Mesenchymal stem cell (in vitro differentiated cells and primary cell): ENCODE measurements around the gene GAS7.

ENCODE experiments used
- DNase-seq: peaks from one replicate; pipeline ENCODE4 v3.0.0-alpha.2; 2013
- H2AFZ ChIP-seq: one replicate; pipeline ENCODE4 v1.6.1; 2013; ENCODE audit warnings: low read depth, mild to moderate bottlenecking, control low read depth, inconsistent platforms, low read length, moderate library complexity
- H2AK5ac ChIP-seq: 2 replicates; pipeline ENCODE4 v1.6.1; 2013; ENCODE audit warnings: low read length, moderate library complexity, mild to moderate bottlenecking, inconsistent platforms; ENCODE audit not compliant: severe bottlenecking
- H2BK120ac ChIP-seq: one replicate; pipeline ENCODE4 v1.6.1; 2013; ENCODE audit warnings: low read depth, mild to moderate bottlenecking, inconsistent platforms, low read length, moderate library complexity
- H2BK12ac ChIP-seq, 2 experiments: one replicate each; pipeline ENCODE4 v1.6.1; 2013; ENCODE audit warnings: inconsistent platforms in 2 of 2, low read length in 2 of 2, mild to moderate bottlenecking in 2 of 2, moderate library complexity in 2 of 2, control low read depth in 1 of 2
- H2BK15ac ChIP-seq: one replicate; pipeline ENCODE4 v1.6.1; 2013; ENCODE audit warnings: mild to moderate bottlenecking, low read depth, inconsistent platforms; ENCODE audit not compliant: poor library complexity, severe bottlenecking
- H2BK5ac ChIP-seq: 2 replicates; pipeline ENCODE4 v1.6.1; 2013; ENCODE audit warnings: low read depth, mild to moderate bottlenecking, low read length, control low read depth, inconsistent platforms; ENCODE audit not compliant: poor library complexity, severe bottlenecking
- H3K14ac ChIP-seq, 2 experiments: one replicate each; pipeline ENCODE4 v1.6.1; 2013; ENCODE audit warnings: inconsistent platforms in 2 of 2, low read length in 2 of 2, control low read depth in 1 of 2, mild to moderate bottlenecking in 1 of 2, moderate library complexity in 1 of 2
- H3K18ac ChIP-seq, 2 experiments: one replicate each; pipeline ENCODE4 v1.6.1; 2013; ENCODE audit warnings: inconsistent platforms in 2 of 2, low read length in 2 of 2, control low read depth in 1 of 2, low read depth in 1 of 2, mild to moderate bottlenecking in 1 of 2
- H3K23ac ChIP-seq, 2 experiments: one replicate each; pipeline ENCODE4 v1.6.1; 2013; ENCODE audit warnings: inconsistent platforms in 2 of 2, low read length in 2 of 2, mild to moderate bottlenecking in 2 of 2, moderate library complexity in 2 of 2, control low read depth in 1 of 2
- H3K27ac ChIP-seq: 2 replicates; pipeline ENCODE4 v1.5.1; 2013; ENCODE audit warnings: mild to moderate bottlenecking, moderate library complexity, low read length, control low read depth, inconsistent platforms; ENCODE audit not compliant: poor library complexity, severe bottlenecking
- H3K27me3 ChIP-seq, 2 experiments: 2 replicates each; pipeline versions ENCODE4 v1.6.1 to v1.7.0; 2013; ENCODE audit warnings: low read length in 2 of 2, mild to moderate bottlenecking in 2 of 2, moderate library complexity in 2 of 2, control low read depth in 1 of 2, inconsistent platforms in 1 of 2; ENCODE audit not compliant: control insufficient read depth in 1 of 2, insufficient read depth in 1 of 2
- H3K36me3 ChIP-seq, 2 experiments: 2 replicates each; pipeline versions ENCODE4 v1.6.1 to v1.7.0; 2013; ENCODE audit warnings: low read length in 2 of 2, control low read depth in 1 of 2, inconsistent platforms in 1 of 2, low read depth in 1 of 2, mild to moderate bottlenecking in 1 of 2; ENCODE audit not compliant: insufficient read depth in 2 of 2, control insufficient read depth in 1 of 2
- H3K4ac ChIP-seq, 2 experiments: one replicate each; pipeline ENCODE4 v1.6.1; 2013; ENCODE audit warnings: inconsistent platforms in 2 of 2, low read length in 2 of 2, mild to moderate bottlenecking in 2 of 2, moderate library complexity in 2 of 2, control low read depth in 1 of 2, low read depth in 1 of 2
- H3K4me1 ChIP-seq: 2 replicates; pipeline ENCODE4 v1.6.1; 2013; ENCODE audit warnings: low read depth, low read length, control low read depth; ENCODE audit not compliant: control insufficient read depth, insufficient read depth
- H3K4me2 ChIP-seq: 2 replicates; pipeline ENCODE4 v1.6.1; 2013; ENCODE audit warnings: low read length, mild to moderate bottlenecking, inconsistent platforms; ENCODE audit not compliant: poor library complexity, severe bottlenecking
- H3K4me3 ChIP-seq, 2 experiments: 2 replicates each; pipeline versions ENCODE4 v1.5.1 to v1.7.0; 2013; ENCODE audit warnings: low read length in 2 of 2, mild to moderate bottlenecking in 2 of 2, control low read depth in 1 of 2, low read depth in 1 of 2; ENCODE audit not compliant: insufficient read depth in 1 of 2
- H3K79me1 ChIP-seq: replicated peaks from 2 replicates; pipeline ENCODE4 v1.6.1; 2013; ENCODE audit warnings: mild to moderate bottlenecking, control low read depth, low read length, inconsistent platforms; ENCODE audit not compliant: poor library complexity, severe bottlenecking
- H3K9ac ChIP-seq: 2 replicates; pipeline ENCODE4 v1.7.0; 2013; ENCODE audit warnings: mild to moderate bottlenecking, low read length, moderate library complexity
- H3K9me3 ChIP-seq: 2 replicates; pipeline ENCODE4 v1.7.0; 2013; ENCODE audit warnings: mild to moderate bottlenecking, low read length; ENCODE audit not compliant: control insufficient read depth
- H4K8ac ChIP-seq: one replicate; pipeline ENCODE4 v1.6.1; 2013; ENCODE audit warnings: inconsistent platforms, mild to moderate bottlenecking, low read length, moderate library complexity
- H4K91ac ChIP-seq: one replicate; pipeline ENCODE4 v1.6.1; 2013; ENCODE audit warnings: mild to moderate bottlenecking, low read length, inconsistent platforms
- WGBS: methylation state at CpG from one replicate; pipeline ENCODE4 v1.1.7; 2013; ENCODE audit warnings: mixed read lengths; 5-methylcytosine and 5-hydroxymethylcytosine counted together

The GAS7 gene

DNA sequence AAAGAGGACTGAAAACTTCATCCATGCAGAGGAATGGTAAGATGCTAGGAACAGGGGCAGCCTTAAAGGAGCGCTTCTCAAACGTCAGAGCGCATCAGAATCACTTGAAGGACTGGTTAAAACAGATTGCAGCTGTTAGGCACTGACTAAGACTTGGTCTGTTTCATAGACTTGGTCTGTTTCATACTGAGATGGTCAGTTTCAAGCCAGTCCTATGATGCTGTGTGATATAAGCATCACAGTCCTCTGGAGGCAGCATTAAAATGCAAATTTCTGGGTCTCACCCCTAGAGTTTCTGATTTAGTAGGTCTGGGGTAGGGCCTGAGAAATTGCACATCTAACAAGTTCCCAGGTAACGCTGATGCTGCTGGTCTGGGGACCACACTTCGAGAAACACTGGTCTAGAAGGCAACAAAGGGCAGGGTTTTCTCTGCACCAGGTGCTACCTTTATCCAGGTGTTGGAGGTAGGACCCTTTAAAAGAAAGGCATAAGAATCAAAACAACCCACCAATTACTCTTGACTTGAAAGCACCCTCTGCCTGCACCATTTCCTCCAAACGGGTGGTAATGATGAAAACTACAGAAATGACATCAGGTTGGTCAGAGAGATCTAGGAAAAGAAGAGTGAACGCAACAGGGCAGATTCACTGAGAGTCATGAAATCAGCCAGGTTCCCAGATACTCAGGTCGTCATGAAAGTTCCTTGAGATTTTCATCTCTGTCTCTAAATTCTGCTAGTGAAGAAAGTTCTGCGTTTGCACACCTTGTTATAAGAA, 198.3 kb downstream of the GAS7 start:
- H3K27ac ChIP-seq = no peak overlapping the region
- no peak for DNase-seq
- H2AK5ac ChIP-seq = no peak overlapping the region
- no peak overlapping the region for H4K91ac ChIP-seq
- no peak overlapping the region for H2BK5ac ChIP-seq
- H2BK15ac ChIP-seq = no peak overlapping the region
- H3K4me2 ChIP-seq = no peak overlapping the region
- WGBS = 92% methylated on average over 9 of the region's 9 CpGs
- no peak overlapping the region for H3K4ac ChIP-seq
- no peak overlapping the region for H3K9ac ChIP-seq
- no peak overlapping the region for H3K18ac ChIP-seq
- no peak overlapping the region for H2BK12ac ChIP-seq
- no peaks in the 10 kb centered on the region for H3K9me3 ChIP-seq
- peaks cover 0 to 6% of the 10 kb centered on the region in 2 experiments for H3K27me3 ChIP-seq
- H2BK120ac ChIP-seq = no peak overlapping the region
- peaks cover 4% of the 10 kb centered on the region for H3K79me1 ChIP-seq
- H3K23ac ChIP-seq = no peak overlapping the region
- H3K4me1 ChIP-seq = no peaks in the 10 kb centered on the region
- no peak overlapping the region for H4K8ac ChIP-seq
- no peak overlapping the region for H3K4me3 ChIP-seq
- H3K36me3 ChIP-seq = no peaks in the 10 kb centered on the region
- no peak overlapping the region for H2AFZ ChIP-seq
- no peak overlapping the region for H3K14ac ChIP-seq

DNA sequence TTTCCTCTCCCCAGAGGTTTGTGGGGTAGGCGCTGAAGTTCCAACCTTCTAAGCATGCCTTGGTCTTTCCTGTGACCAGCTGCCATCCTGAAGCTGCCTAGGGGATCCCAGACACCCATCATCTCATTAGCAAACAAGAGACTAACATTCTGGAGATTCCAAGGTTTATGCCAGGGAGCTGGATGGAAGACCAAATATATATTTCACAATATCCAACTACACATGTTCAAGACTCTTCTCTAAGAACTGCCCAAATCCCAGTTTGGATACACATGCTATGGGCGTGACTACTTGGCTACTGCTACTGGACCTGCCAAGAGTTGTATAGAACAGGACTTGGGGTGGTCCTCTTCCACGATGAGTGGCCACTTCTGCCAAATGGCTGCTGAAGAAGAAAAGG, 200.3 kb downstream of the GAS7 start:
- 92% methylated on average over 3 of the region's 3 CpGs for WGBS

GRCh38 chr17:9994761-9995160, 203.6 kb downstream of the GAS7 start:
- Histone ChIP-seq H2BK12ac (no peak overlapping the region), H2AFZ (no peak overlapping the region), H3K4me3 (no peak overlapping the region), H3K9me3 (peaks cover under 1% of the 10 kb centered on the region), H3K79me1 (peaks cover 2% of the 10 kb centered on the region), H4K8ac (no peak overlapping the region), H3K27me3 (peaks cover 0 to 1% of the 10 kb centered on the region in 2 experiments), H3K27ac (no peak overlapping the region), H2BK5ac (no peak overlapping the region), H3K36me3 (no peaks in the 10 kb centered on the region), H3K4me2 (no peak overlapping the region), H3K9ac (no peak overlapping the region), H2AK5ac (no peak overlapping the region), H3K14ac (no peak overlapping the region), H2BK15ac (no peak overlapping the region), H4K91ac (no peak overlapping the region), H3K4me1 (no peaks in the 10 kb centered on the region), H3K4ac (no peak overlapping the region), H2BK120ac (no peak overlapping the region), H3K18ac (no peak overlapping the region), H3K23ac (no peak overlapping the region)
- DNase-seq = no peak
- WGBS = 74% methylated on average over 4 of the region's 4 CpGs

More for the DNA sequence above, 200.3 kb downstream of the GAS7 start:
- Histone ChIP-seq H3K23ac (no peak overlapping the region), H3K4me1 (no peaks in the 10 kb centered on the region), H2BK120ac (no peak overlapping the region), H3K14ac (no peak overlapping the region), H2AK5ac (no peak overlapping the region), H3K9me3 (no peaks in the 10 kb centered on the region), H3K79me1 (peaks cover 2% of the 10 kb centered on the region), H3K27ac (no peak overlapping the region), H3K9ac (no peak overlapping the region), H2BK15ac (no peak overlapping the region), H3K4ac (no peak overlapping the region), H3K4me3 (no peak overlapping the region), H2BK12ac (no peak overlapping the region), H4K8ac (no peak overlapping the region), H2BK5ac (no peak overlapping the region), H3K27me3 (peaks cover 0 to 6% of the 10 kb centered on the region in 2 experiments), H4K91ac (no peak overlapping the region), H3K18ac (no peak overlapping the region), H3K36me3 (no peaks in the 10 kb centered on the region), H2AFZ (no peak overlapping the region), H3K4me2 (no peak overlapping the region)
- no peak for DNase-seq

DNA sequence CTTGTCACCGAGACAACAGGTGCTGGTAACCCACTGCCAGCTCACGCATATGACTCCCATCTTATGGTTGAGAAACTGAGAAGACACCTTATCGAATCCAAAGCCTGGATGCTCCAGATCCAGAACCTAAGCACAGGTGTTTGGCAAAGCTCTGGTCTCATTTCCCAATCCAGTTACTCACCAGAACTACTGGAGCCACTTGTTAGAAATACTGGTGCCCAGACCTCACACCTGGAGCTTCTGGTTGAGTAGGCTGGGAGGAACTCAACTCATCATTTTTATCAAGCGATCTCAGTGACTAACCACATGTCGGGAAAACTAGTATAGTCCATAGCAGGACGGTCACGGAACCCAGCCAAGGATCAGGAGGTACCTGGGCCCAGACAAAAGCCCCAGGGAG, 206.6 kb downstream of the GAS7 start:
- 93% methylated on average over 7 of the region's 7 CpGs for WGBS
- Histone ChIP-seq H3K9me3 (peaks cover 3% of the 10 kb centered on the region), H3K27ac (no peak overlapping the region), H4K8ac (no peak overlapping the region), H3K23ac (no peak overlapping the region), H3K18ac (no peak overlapping the region), H3K9ac (no peak overlapping the region), H3K4me2 (no peak overlapping the region), H3K4me3 (no peak overlapping the region), H3K27me3 (no peaks in the 10 kb centered on the region), H2BK120ac (no peak overlapping the region), H2AFZ (no peak overlapping the region), H2BK12ac (no peak overlapping the region), H2BK15ac (no peak overlapping the region), H3K4ac (no peak overlapping the region), H4K91ac (no peak overlapping the region), H3K14ac (no peak overlapping the region), H3K36me3 (no peaks in the 10 kb centered on the region), H3K4me1 (peaks cover 1% of the 10 kb centered on the region), H2AK5ac (no peak overlapping the region), H2BK5ac (no peak overlapping the region), H3K79me1 (peaks cover 5% of the 10 kb centered on the region)
- DNase-seq = no peak
